GM12865 (cell line): ENCODE data around the gene FOXP2.

Experiments
- DNase-seq: peaks from one replicate; pipeline ENCODE4 v3.0.0; 2010; ENCODE audit warnings: low read depth
- H3K4me3 ChIP-seq: 2 replicates; pipeline ENCODE4 v1.5.1; 2011; ENCODE audit warnings: mild to moderate bottlenecking, low read depth, low read length, control low read depth
- TF ChIP-seq, protein P1 (sequence below): IDR thresholded peaks from 2 replicates; pipeline ENCODE4 v1.5.1; 2011; ENCODE audit warnings: low read length, control low read depth, low read depth, inconsistent platforms; ENCODE audit not compliant: insufficient read depth; ENCODE audit errors: missing control alignments

FOXP2 gene

DNA sequence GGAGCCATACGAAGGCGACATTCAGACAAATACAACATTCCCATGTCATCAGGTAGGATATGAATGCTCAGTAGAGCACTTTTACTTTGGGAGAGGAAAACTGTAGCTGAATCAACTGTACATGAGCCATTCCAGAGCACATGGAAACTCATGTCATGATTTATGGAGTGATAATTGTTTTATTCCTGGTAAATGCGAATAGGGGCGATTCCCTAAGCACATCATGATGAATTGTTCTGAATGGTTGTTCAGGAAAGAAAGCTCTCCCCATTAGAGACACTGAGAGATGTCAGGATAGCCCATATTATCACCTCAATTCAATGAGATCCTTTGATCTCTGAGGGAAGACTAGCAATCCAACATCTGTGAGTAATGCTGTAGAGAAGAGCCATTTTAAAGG is 243.6 kb downstream of the FOXP2 start:
- TF ChIP-seq, protein P1, sequence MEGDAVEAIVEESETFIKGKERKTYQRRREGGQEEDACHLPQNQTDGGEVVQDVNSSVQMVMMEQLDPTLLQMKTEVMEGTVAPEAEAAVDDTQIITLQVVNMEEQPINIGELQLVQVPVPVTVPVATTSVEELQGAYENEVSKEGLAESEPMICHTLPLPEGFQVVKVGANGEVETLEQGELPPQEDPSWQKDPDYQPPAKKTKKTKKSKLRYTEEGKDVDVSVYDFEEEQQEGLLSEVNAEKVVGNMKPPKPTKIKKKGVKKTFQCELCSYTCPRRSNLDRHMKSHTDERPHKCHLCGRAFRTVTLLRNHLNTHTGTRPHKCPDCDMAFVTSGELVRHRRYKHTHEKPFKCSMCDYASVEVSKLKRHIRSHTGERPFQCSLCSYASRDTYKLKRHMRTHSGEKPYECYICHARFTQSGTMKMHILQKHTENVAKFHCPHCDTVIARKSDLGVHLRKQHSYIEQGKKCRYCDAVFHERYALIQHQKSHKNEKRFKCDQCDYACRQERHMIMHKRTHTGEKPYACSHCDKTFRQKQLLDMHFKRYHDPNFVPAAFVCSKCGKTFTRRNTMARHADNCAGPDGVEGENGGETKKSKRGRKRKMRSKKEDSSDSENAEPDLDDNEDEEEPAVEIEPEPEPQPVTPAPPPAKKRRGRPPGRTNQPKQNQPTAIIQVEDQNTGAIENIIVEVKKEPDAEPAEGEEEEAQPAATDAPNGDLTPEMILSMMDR, result no peak
- DNase-seq, result no peak
- H3K4me3 ChIP-seq, result no peak overlapping the region

GRCh38 chr7:114659409-114660125 is 245.0 kb downstream of the FOXP2 start:
- DNase-seq, result no peak
- TF ChIP-seq, protein P1, result no peak
- H3K4me3 ChIP-seq, result no peak overlapping the region

DNA sequence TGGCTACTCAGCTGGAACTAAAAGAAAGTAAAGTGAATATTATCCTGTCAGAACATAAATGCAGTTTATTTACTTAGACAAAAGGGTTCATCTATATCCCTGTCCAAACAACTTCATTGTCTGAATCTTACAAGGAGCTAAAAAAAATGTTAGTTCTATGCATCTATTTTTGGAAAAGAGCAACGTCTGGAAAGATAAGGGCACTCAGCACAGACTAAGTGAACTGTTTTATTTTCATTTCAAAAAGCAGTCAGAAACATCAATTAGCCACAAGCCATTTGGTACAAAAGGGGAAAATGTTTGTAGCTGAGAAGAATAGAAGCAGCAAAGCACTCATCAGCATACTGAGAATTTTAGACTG is 245.5 kb downstream of the FOXP2 start:
- TF ChIP-seq, protein P1, result no peak
- no peak overlapping the region for H3K4me3 ChIP-seq
- DNase-seq, result no peak

- no peak for DNase-seq
- TF ChIP-seq, protein P1, result no peak
- H3K4me3 ChIP-seq, result no peak overlapping the region
These were observed 246.1 kb downstream of the FOXP2 start for GRCh38 chr7:114660753-114661152.

- TF ChIP-seq, protein P1, result no peak
- no peak for DNase-seq
- H3K4me3 ChIP-seq, result no peak overlapping the region; the same call in 1 of the 2 replicates
These were observed 247.5 kb downstream of the FOXP2 start for GRCh38 chr7:114662002-114662677.

DNA sequence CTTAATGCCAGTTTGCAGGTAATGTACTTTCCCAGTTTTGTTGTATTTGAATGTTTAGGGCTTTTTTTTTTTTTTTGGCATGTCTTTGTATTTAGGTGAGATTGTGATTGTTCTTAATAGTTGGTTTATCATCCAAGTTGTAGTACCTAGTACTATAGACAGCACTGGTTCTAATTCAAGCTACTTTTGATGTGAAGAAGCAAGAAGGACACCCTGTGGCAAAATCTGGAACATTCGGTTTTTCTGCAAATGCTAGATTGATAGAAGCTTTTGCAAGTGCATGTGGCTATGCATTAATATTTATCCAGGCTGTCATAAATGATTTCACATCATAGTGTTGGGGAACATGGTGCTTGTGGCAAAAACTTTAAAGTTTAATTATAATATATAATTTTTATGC is 248.9 kb downstream of the FOXP2 start:
- TF ChIP-seq, protein P1, result no peak
- no peak overlapping the region for H3K4me3 ChIP-seq
- peak; percentile 64 for DNase-seq

GRCh38 chr7:114670676-114671075 is 256.1 kb downstream of the FOXP2 start:
- DNase-seq, result no peak
- TF ChIP-seq, protein P1, result no peak
- H3K4me3 ChIP-seq, result no peak overlapping the region
